GM23338 (cell line): ENCODE data around the gene RPH3AL.
"Not testable (repeated sequence)": the region's sequence is repeated elsewhere in the genome, so short reads cannot be mapped to it uniquely, and the experiment has no call there.

Experiments
- ETS1 ChIP-seq: IDR thresholded peaks from 2 replicates; pipeline ENCODE4 v1.6.1; 2016; ENCODE audit warnings: antibody characterized with exemption
- STAT1 ChIP-seq: IDR thresholded peaks from one replicate; pipeline ENCODE4 v1.6.1; 2016; ENCODE audit warnings: antibody characterized with exemption; ENCODE audit not compliant: unreplicated experiment
- TF ChIP-seq, protein P1 (sequence below), 2 experiments: fragments of 200-600 bp in 1 of 2; sonication (generic) in 1 of 2; conservative IDR thresholded peaks; 2 replicates each; pipeline versions ENCODE4 v1.5.1 to v1.6.1; 2016 to 2017; ENCODE audit warnings: antibody characterized with exemption in 2 of 2, low read depth in 2 of 2, mild to moderate bottlenecking in 2 of 2, moderate library complexity in 1 of 2

GRCh38 chr17:234163-234993 is 118.2 kb downstream of the RPH3AL start:
- TF ChIP-seq, protein P1, sequence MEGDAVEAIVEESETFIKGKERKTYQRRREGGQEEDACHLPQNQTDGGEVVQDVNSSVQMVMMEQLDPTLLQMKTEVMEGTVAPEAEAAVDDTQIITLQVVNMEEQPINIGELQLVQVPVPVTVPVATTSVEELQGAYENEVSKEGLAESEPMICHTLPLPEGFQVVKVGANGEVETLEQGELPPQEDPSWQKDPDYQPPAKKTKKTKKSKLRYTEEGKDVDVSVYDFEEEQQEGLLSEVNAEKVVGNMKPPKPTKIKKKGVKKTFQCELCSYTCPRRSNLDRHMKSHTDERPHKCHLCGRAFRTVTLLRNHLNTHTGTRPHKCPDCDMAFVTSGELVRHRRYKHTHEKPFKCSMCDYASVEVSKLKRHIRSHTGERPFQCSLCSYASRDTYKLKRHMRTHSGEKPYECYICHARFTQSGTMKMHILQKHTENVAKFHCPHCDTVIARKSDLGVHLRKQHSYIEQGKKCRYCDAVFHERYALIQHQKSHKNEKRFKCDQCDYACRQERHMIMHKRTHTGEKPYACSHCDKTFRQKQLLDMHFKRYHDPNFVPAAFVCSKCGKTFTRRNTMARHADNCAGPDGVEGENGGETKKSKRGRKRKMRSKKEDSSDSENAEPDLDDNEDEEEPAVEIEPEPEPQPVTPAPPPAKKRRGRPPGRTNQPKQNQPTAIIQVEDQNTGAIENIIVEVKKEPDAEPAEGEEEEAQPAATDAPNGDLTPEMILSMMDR (conservative IDR thresholded peaks at IDR 0.05; ENCODE audit: low read depth in 2 of 2): not testable (repeated sequence)
- not testable (repeated sequence) for TF ChIP-seq STAT1, ETS1
